OCI-LY3 (cell line): ENCODE measurements around the gene TPRN.

Experiments used
- CTCF ChIP-seq: fragments of 200-600, 300-600 bp; sonication (generic); IDR thresholded peaks from 2 replicates; pipeline ENCODE4 v1.5.1; 2014; ENCODE audit warnings: antibody characterized with exemption, low read length, low read depth
- EZH2phosphoT487 ChIP-seq: fragments of 200-600 bp; shearing (Covaris generic); IDR thresholded peaks from 2 replicates; pipeline ENCODE4 v1.6.1; 2018; ENCODE audit warnings: antibody characterized with exemption, mixed run types, low read depth

GRCh38 chr9:137225699-137226331 is 25.3 kb upstream of the TPRN start:
- TF ChIP-seq CTCF (no peak), EZH2phosphoT487 (no peak)
